Breast epithelium (tissue), 3 donors: ENCODE results near the gene AHCYL2.

ENCODE experiments used
- CTCF ChIP-seq, 3 donors: fragments of 450-650 bp; IDR thresholded peaks; one replicate each; pipeline ENCODE4 v1.5.1; 2016 to 2017; ENCODE audit warnings: antibody characterized with exemption in 3 of 3, mild to moderate bottlenecking in 3 of 3, moderate library complexity in 3 of 3
- POLR2A ChIP-seq: fragments of 450-650 bp; IDR thresholded peaks from one replicate; pipeline ENCODE4 v1.6.1; 2016; ENCODE audit warnings: antibody characterized with exemption, mild to moderate bottlenecking, moderate library complexity

- TF ChIP-seq CTCF (IDR thresholded peaks at IDR 0.05) (no peak), POLR2A (no peak)
Observed at GRCh38 chr7:129292861-129293260, 68.0 kb downstream of the AHCYL2 start.
